Skeletal muscle tissue (tissue), 4 donors: ENCODE results near the gene CBFA2T3. TPM values are rescaled to one million over a fixed set of nuclear protein-coding genes. Genes with fewer than 3 reads are reported as not detected.
"Not testable (repeated sequence)": the region's sequence is repeated elsewhere in the genome, so short reads cannot be mapped to it uniquely, and the experiment has no call there.

ENCODE experiments used
- H3K27ac ChIP-seq: one replicate; pipeline ENCODE4 v1.7.0; 2013; ENCODE audit warnings: mild to moderate bottlenecking, low read depth, low read length, inconsistent platforms
- H3K27me3 ChIP-seq, 3 donors: one replicate each; pipeline ENCODE4 v1.7.0; 2013; ENCODE audit warnings: low read length in 3 of 3; ENCODE audit not compliant: control insufficient read depth in 3 of 3, insufficient read depth in 3 of 3
- H3K36me3 ChIP-seq, 3 donors: one replicate each; pipeline ENCODE4 v1.7.0; 2013; ENCODE audit warnings: low read length in 3 of 3; ENCODE audit not compliant: control insufficient read depth in 3 of 3, insufficient read depth in 3 of 3
- H3K4me1 ChIP-seq, 3 donors: one replicate each; pipeline ENCODE4 v1.7.0; 2013; ENCODE audit warnings: low read length in 3 of 3, mild to moderate bottlenecking in 3 of 3; ENCODE audit not compliant: control insufficient read depth in 3 of 3, insufficient read depth in 3 of 3
- H3K4me3 ChIP-seq, 3 donors: one replicate each; pipeline ENCODE4 v1.7.0; 2013; ENCODE audit warnings: low read length in 3 of 3
- H3K9ac ChIP-seq, 3 donors: one replicate each; pipeline ENCODE4 v1.7.0; 2013; ENCODE audit warnings: low read length in 3 of 3, mild to moderate bottlenecking in 3 of 3, moderate library complexity in 2 of 3, low read depth in 1 of 3
- H3K9me3 ChIP-seq, 3 donors: one replicate each; pipeline ENCODE4 v1.7.0; 2013; ENCODE audit warnings: low read length in 3 of 3; ENCODE audit not compliant: control insufficient read depth in 3 of 3
- total RNA-seq: library from RNA; depleted of rRNA; stranded (reverse); fragments of >200 nt; gene quantifications from one replicate; pipeline ENCODE4 v1.2.3, GENCODE V29; 2014
- donor health status: Osteomylitis.

The CBFA2T3 gene
- total RNA-seq, 1 donor from 2014 or later: 2.1 TPM

DNA sequence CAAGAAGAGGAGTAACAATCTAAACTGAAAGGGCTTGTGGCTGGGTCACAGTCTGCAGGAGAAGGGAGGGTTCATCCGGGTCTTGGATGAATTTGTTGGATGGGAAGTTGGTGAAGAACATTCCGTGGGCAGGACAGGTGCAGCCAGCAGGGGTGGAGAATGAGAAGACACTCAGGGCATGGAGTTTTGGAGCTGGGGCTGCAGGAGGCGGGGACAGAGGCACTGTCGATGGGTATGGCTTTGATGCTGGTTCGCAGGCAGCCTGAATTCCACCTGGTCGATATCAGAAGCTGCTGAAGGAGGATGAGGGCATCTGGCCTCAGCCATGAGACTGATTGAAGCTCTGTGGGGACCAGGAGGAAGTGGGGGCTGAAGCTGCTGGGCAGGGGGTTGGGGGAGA lies 36.1 kb upstream of the CBFA2T3 start:
- no peaks in the 10 kb centered on the region for H3K9me3 ChIP-seq
- H3K9ac ChIP-seq: no peak overlapping the region
- no peaks in the 10 kb centered on the region for H3K4me1 ChIP-seq
- no peaks in the 10 kb centered on the region for H3K36me3 ChIP-seq
- no peak overlapping the region for H3K27ac ChIP-seq
- peaks cover 23 to 48% (median 34%) of the 10 kb centered on the region in 3 donors for H3K27me3 ChIP-seq
- no peak overlapping the region for H3K4me3 ChIP-seq

DNA sequence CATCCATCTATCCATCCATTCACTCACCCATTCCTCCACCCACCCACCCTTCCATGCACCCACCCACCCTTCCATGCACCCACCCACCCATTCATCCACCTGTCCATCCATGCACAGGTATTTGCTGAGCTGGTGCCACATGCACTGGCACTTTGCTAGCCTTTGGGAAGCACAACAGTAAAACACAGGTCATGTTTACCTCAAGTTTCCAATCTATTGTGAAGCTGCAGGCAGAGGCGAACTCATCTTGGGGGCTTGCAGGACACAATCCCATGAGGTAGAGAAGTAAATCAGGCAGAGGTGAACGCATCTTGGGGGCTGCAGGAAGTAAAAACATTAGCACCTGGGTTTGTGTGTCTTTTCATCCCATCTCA lies 35.6 kb upstream of the CBFA2T3 start:
- Histone ChIP-seq H3K36me3 (no peaks in the 10 kb centered on the region), H3K4me3 (no peak overlapping the region), H3K9me3 (no peaks in the 10 kb centered on the region), H3K4me1 (no peaks in the 10 kb centered on the region), H3K27me3 (peaks cover 24 to 50% (median 35%) of the 10 kb centered on the region in 3 donors), H3K9ac (no peak overlapping the region), H3K27ac (no peak overlapping the region)

DNA sequence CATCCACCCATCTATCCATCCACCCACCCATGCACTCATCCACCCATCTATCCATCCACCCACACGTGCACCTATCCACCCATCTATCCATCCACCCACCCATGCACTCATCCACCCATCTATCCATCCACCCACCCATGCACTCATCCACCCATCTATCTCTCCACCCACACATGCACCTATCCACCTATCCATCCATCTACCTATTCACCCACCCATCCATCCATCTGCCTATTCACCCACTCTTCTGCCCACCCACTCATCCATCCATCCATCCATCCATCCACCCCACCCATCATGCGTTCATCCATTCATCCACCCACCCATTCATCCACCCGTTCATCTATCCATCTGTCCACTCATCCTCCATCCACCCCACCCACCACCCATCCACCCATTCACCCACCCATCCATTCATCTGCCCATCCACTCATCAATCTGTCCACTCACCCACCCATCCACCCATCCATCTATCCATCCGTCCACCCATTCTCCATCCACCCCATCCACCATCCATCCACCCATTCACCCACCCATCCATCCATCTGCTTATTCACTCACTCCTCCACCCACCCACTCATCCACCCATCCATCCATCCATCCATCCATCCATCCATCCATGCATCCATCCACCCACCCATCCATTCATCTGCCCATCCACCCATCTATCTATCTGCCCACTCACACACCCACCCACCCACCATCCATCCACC lies 35.1 kb upstream of the CBFA2T3 start:
- Histone ChIP-seq H3K9me3 (no peaks in the 10 kb centered on the region), H3K27me3 (peaks cover 29 to 55% (median 37%) of the 10 kb centered on the region in 3 donors), H3K4me3 (no peak overlapping the region), H3K4me1 (no peaks in the 10 kb centered on the region), H3K9ac (no peak overlapping the region), H3K27ac (no peak overlapping the region), H3K36me3 (no peaks in the 10 kb centered on the region)

DNA sequence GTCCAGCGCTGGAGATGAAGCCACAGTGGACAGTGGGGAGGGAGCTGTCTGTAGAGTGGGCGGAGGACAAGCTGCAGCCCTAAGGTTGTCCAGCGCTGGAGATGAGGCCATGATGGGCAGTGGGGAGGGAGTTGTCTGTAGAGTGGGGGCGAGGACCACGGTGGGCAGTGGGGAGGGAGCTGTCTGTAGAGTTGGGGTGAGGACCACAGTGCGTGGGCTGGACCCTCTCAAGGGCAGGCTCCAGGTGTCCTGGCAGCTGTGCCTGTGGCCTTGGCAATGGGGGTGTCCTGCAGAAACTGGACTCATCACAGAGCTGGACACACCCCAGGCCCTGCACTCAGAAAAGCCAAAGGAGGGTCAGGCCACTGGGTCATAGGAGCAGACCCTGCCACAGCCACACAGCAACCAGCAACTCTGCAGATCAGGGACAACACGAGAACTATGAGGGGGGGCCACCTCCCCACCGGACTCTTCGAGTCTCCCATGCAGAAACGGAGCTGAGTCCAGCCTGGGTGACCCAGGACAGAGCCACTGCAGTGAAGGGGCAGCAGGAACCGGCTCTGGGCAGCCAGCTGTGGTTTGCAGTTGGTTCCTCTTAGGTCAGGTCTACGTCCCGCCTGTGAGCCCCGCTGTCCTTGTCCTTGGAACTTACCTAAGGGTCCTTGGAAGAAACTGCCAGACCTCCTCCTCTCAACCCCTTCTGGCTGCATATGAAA lies 33.4 kb upstream of the CBFA2T3 start:
- Histone ChIP-seq H3K4me1 (no peaks in the 10 kb centered on the region), H3K27ac (no peak overlapping the region), H3K27me3 (peaks cover 39 to 54% (median 42%) of the 10 kb centered on the region in 3 donors), H3K9me3 (no peaks in the 10 kb centered on the region), H3K9ac (no peak overlapping the region), H3K4me3 (no peak overlapping the region), H3K36me3 (no peaks in the 10 kb centered on the region)

DNA sequence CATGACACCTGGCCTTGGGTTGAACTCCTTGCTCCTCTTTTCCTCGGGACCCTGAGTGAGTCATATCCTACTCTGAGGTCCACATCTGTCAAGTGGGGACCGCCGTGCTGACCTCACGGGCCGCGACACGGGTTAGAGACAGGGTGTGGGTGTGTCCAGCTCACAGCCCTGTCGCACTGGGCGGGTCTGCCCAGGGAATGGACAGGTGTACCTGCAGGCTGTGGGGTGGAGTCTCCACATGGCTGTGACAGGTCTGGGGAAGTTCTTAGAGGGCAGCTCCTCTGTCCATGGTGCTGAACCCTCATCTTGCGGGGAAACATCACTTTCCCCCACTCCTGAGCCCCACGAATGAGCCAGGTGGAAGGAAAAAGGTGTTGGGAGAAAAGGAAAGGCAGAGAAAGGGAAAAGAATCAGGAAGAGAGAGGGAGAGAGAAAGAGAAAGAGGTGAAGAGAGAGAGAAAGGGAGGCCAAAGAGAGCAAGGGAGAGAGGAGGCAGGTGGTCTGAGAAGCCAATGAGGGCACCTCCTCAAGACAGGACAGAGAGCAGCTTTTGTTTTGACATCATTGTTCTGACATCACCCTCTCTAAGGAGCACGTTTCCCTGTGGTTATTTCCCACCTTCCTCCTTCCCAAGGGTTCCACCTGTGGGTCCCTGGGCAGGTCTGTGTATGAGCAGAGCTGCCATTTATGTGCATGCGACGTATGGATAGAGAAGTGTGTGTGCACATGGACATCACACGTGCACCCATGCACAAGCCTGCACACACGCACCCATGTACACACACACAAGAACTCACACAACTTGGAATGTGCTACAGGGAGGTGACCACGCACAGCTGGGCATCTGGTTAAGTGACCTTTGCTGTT lies 32.6 kb upstream of the CBFA2T3 start:
- Histone ChIP-seq H3K4me1 (no peaks in the 10 kb centered on the region), H3K36me3 (no peaks in the 10 kb centered on the region), H3K4me3 (no peak overlapping the region), H3K9me3 (no peaks in the 10 kb centered on the region), H3K27ac (no peak overlapping the region), H3K27me3 (peaks cover 42 to 50% (median 42%) of the 10 kb centered on the region in 3 donors), H3K9ac (no peak overlapping the region)

DNA sequence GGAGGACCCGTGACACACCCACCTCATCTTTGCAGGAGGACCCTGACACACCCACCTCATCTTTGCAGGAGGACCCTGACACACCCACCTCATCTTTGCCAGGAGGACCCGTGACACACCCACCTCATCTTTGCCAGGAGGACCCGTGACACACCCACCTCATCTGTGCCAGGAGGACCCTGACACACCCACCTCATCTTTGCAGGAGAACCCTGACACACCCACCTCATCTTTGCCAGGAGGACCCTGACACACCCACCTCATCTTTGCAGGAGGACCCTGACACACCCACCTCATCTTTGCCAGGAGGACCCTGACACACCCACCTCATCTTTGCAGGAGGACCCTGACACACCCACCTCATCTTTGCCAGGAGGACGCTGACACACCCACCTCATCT lies 31.8 kb upstream of the CBFA2T3 start:
- not testable (repeated sequence) for H3K36me3 ChIP-seq, H3K27ac ChIP-seq, H3K4me3 ChIP-seq, H3K4me1 ChIP-seq, H3K9me3 ChIP-seq, H3K9ac ChIP-seq
- peaks cover 38 to 48% (median 46%) of the 10 kb centered on the region in 3 donors for H3K27me3 ChIP-seq

GRCh38 chr16:89007371-89008249 lies 30.6 kb upstream of the CBFA2T3 start:
- Histone ChIP-seq H3K27me3 (peaks cover 34 to 39% (median 36%) of the 10 kb centered on the region in 3 donors), H3K9ac (no peak overlapping the region), H3K9me3 (no peaks in the 10 kb centered on the region)

DNA sequence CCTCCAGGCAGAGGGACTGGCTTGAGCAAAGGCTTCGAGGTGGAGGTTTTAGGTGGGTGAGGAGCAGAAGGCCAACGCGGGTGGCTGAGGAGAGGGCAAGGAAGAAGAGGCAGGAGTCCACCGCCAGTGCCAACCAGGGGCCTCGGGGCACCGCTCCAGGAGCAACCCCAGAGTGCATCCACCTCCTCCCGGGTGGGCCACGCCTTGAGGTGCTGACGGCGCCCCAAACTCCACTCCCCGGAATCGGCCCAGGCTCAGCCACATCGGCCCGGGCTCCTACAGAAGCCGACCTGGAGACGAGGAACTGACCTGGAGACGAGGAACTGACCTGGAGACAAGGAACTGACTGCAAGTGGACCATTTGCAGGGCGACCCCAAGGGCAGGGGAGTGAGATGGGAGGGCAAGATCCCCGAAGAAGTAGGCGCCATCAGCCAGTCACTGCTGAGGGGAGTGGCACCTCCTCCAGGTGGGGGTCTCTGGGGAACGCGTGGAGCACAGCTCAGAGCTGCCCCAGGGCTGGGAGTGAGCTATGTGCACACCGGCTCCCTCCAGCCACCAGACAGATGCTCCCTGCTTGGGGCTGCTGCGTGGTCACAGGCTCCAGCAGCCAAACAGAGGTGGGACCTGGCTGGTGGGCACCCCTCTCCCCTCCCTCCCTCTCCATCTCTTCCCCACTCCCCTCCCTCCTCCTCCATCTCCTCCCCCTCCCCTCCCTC lies 29.2 kb upstream of the CBFA2T3 start:
- H3K36me3 ChIP-seq: no peaks in the 10 kb centered on the region
- no peak overlapping the region for H3K27ac ChIP-seq
- H3K9me3 ChIP-seq: peaks cover 0 to under 1% (median 0%) of the 10 kb centered on the region in 3 donors
- H3K9ac ChIP-seq: no peak overlapping the region
- H3K27me3 ChIP-seq: peaks cover 42 to 47% (median 42%) of the 10 kb centered on the region in 3 donors
- H3K4me1 ChIP-seq: no peaks in the 10 kb centered on the region
- H3K4me3 ChIP-seq: no peak overlapping the region

More at GRCh38 chr16:89007371-89008249, 30.6 kb upstream of the CBFA2T3 start:
- H3K4me3 ChIP-seq: no peak overlapping the region
- H3K4me1 ChIP-seq: no peaks in the 10 kb centered on the region
- H3K27ac ChIP-seq: no peak overlapping the region
- H3K36me3 ChIP-seq: no peaks in the 10 kb centered on the region
